ENCODE measurements around the gene AP5Z1. TPM values are rescaled to one million over a fixed set of nuclear protein-coding genes. Genes with fewer than 3 reads are reported as not detected.

The AP5Z1 gene
- total and polyA plus RNA-seq, 2 donors (not counting 1 experiment from before 2014, with no cell fraction given), result 11.1 to 32.2 TPM

DNA sequence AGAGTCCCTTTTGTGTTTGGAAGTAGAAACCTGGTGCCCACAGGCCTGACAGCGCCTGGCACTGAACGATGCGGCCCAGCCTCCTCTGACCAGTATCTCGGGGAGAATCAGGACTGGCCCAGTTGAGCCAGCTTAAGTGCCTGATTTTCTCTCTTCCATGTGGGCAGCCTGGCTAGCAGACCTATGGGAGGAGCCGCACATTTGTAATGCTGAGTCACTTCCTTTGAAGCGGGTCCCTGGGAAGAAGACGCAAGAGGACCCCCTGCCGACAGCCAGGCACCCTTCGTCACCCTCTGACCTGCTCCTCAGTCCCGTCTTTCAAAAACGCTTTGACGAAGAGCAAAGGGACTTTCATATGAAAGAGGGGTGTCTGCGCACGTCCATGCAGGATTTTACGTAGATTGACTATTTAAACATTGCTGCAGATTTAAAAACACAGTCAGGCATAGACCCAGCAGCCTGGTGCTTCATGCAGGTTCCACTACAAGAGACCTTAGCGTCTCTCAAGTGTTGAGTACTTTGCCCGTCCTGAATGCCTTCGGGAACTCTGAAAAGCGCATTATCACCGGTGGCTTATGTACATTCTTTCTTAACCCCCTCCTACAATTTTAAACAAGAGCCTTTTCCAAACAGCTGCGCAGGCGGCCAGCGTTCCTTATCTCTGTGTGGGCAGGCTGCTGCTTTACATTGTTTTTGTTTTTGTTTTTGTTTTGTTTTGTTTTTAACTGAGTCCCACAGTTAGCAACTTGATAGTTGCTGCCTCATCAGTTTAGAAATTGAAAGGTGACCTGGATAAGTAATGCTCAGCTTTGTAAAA lies 36.5 kb upstream of the AP5Z1 start:
- H3K4me3 ChIP-seq (replicated peaks in 1 of 4; ENCODE audit: control extremely low read depth in 1 of 4, insufficient read depth in 1 of 4, low read depth in 3 of 4, low read length in 4 of 4), result peak overlapping the region; percentile 3 to 15 (median 10)
- H3K9me3 ChIP-seq (ENCODE audit: control insufficient read depth, insufficient read depth, low read depth, low read length), result no peaks in the 10 kb centered on the region
- TF ChIP-seq, protein P1, sequence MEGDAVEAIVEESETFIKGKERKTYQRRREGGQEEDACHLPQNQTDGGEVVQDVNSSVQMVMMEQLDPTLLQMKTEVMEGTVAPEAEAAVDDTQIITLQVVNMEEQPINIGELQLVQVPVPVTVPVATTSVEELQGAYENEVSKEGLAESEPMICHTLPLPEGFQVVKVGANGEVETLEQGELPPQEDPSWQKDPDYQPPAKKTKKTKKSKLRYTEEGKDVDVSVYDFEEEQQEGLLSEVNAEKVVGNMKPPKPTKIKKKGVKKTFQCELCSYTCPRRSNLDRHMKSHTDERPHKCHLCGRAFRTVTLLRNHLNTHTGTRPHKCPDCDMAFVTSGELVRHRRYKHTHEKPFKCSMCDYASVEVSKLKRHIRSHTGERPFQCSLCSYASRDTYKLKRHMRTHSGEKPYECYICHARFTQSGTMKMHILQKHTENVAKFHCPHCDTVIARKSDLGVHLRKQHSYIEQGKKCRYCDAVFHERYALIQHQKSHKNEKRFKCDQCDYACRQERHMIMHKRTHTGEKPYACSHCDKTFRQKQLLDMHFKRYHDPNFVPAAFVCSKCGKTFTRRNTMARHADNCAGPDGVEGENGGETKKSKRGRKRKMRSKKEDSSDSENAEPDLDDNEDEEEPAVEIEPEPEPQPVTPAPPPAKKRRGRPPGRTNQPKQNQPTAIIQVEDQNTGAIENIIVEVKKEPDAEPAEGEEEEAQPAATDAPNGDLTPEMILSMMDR (conservative IDR thresholded peaks at IDR 0.05 in 1 of 2, IDR thresholded peaks at IDR 0.05 in 1 of 2; ENCODE audit: low read depth in 1 of 2, low read length in 2 of 2), result peak; percentile 11 to 18
- TF ChIP-seq EZH2 (IDR thresholded peaks at IDR 0.05; ENCODE audit: low read length, missing control alignments), result no peak
- peak; percentile 91 to 92 for DNase-seq (ENCODE audit: low read depth in 2 of 2)
- H3K27ac ChIP-seq (ENCODE audit: insufficient read depth, low read length), result peak overlapping the region; percentile 92
- peak overlapping the region; percentile 44 for H3K9ac ChIP-seq (ENCODE audit: insufficient read depth, low read length)
- peaks cover 13% of the 10 kb centered on the region for H3K36me3 ChIP-seq (ENCODE audit: control insufficient read depth, insufficient read depth, low read length)
- H3K4me2 ChIP-seq (ENCODE audit: extremely low read depth, insufficient read depth, low read length), result peak overlapping the region; percentile 88
- H3K4me1 ChIP-seq (ENCODE audit: control insufficient read depth, extremely low read depth, insufficient read depth, low read length), result peaks cover 11% of the 10 kb centered on the region
- no peaks in the 10 kb centered on the region for H3K27me3 ChIP-seq (ENCODE audit: control insufficient read depth, insufficient read depth, low read length)
- peaks cover 36% of the 10 kb centered on the region for H3K79me2 ChIP-seq (ENCODE audit: control insufficient read depth, insufficient read depth, low read length)
- H4K20me1 ChIP-seq (ENCODE audit: control insufficient read depth, extremely low read depth, insufficient read depth, low read length), result no peaks in the 10 kb centered on the region
- no peak overlapping the region for H2AFZ ChIP-seq (ENCODE audit: low read length)

DNA sequence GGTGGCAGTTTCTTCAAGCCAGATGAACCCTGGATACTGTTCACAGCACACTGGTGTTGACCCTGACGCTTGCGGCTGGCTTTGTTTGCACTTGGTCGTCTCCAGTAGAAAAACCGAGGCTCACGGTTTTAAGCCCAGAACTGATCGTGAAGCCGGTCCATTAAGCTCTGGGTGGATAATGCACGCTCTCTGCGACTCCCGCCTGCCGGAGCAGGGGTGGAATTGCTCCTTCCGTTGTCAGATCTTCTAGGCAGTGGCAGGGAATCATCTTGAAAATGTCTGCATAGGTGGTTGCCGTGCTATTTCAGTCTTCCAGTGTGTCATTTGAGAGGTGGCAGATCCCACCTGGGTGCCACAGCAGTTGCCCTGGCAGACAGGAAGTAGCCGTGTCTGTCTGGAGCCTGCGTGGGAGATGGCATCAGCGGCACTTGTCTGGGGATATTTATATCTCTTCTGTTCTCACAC lies 35.9 kb upstream of the AP5Z1 start:
- H3K9ac ChIP-seq (ENCODE audit: insufficient read depth, low read length), result peak overlapping the region; percentile 0
- H3K9me3 ChIP-seq (ENCODE audit: control insufficient read depth, insufficient read depth, low read depth, low read length), result no peaks in the 10 kb centered on the region
- peak; percentile 54 to 62 for DNase-seq (ENCODE audit: low read depth in 2 of 2)
- H3K27me3 ChIP-seq (ENCODE audit: control insufficient read depth, insufficient read depth, low read length), result no peaks in the 10 kb centered on the region
- H3K4me2 ChIP-seq (ENCODE audit: extremely low read depth, insufficient read depth, low read length), result peak overlapping the region; percentile 88
- H3K36me3 ChIP-seq (ENCODE audit: control insufficient read depth, insufficient read depth, low read length), result peaks cover 13% of the 10 kb centered on the region
- peak overlapping the region in 2 of 4 experiments; percentile 3 to 15 for H3K4me3 ChIP-seq (replicated peaks in 1 of 4; ENCODE audit: control extremely low read depth in 1 of 4, insufficient read depth in 1 of 4, low read depth in 3 of 4, low read length in 4 of 4)
- no peak for TF ChIP-seq EZH2 (IDR thresholded peaks at IDR 0.05; ENCODE audit: low read length, missing control alignments)
- TF ChIP-seq, protein P1 (conservative IDR thresholded peaks at IDR 0.05 in 1 of 2, IDR thresholded peaks at IDR 0.05 in 1 of 2; ENCODE audit: low read depth in 1 of 2, low read length in 2 of 2), result peak; percentile 42 to 54
- no peak overlapping the region for H2AFZ ChIP-seq (ENCODE audit: low read length)
- peaks cover 36% of the 10 kb centered on the region for H3K79me2 ChIP-seq (ENCODE audit: control insufficient read depth, insufficient read depth, low read length)
- peaks cover 14% of the 10 kb centered on the region for H3K4me1 ChIP-seq (ENCODE audit: control insufficient read depth, extremely low read depth, insufficient read depth, low read length)
- H3K27ac ChIP-seq (ENCODE audit: insufficient read depth, low read length), result peak overlapping the region; percentile 92
- H4K20me1 ChIP-seq (ENCODE audit: control insufficient read depth, extremely low read depth, insufficient read depth, low read length), result no peaks in the 10 kb centered on the region

DNA sequence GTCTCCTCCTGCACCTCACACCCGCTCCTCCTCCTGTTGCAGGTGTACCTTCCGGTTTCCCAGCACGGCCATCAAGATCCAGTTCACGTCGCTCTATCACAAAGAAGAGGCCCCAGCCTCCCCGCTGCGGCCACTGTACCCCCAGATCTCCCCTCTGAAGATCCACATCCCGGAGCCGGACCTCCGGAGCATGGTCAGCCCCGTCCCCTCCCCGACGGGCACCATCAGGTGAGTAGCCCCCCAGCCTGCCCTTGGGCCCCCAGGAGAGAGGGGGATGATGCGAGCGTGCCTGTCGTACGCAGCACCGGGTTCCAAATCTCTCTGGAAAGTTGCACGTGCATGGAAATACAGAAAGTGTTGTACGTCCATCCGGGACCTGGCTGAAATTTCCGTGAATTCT lies 34.6 kb upstream of the AP5Z1 start:
- H3K27me3 ChIP-seq (ENCODE audit: control insufficient read depth, insufficient read depth, low read length), result no peaks in the 10 kb centered on the region
- no peak overlapping the region for H3K9ac ChIP-seq (ENCODE audit: insufficient read depth, low read length)
- no peak overlapping the region for H2AFZ ChIP-seq (ENCODE audit: low read length)
- TF ChIP-seq, protein P1 (conservative IDR thresholded peaks at IDR 0.05 in 1 of 2, IDR thresholded peaks at IDR 0.05 in 1 of 2; ENCODE audit: low read depth in 1 of 2, low read length in 2 of 2), result no peak
- no peak for TF ChIP-seq EZH2 (IDR thresholded peaks at IDR 0.05; ENCODE audit: low read length, missing control alignments)
- no peak for DNase-seq (ENCODE audit: low read depth in 2 of 2)
- no peak overlapping the region for H3K27ac ChIP-seq (ENCODE audit: insufficient read depth, low read length)
- no peak overlapping the region for H3K4me3 ChIP-seq (replicated peaks in 1 of 4; ENCODE audit: control extremely low read depth in 1 of 4, insufficient read depth in 1 of 4, low read depth in 3 of 4, low read length in 4 of 4)
- H3K79me2 ChIP-seq (ENCODE audit: control insufficient read depth, insufficient read depth, low read length), result peaks cover 27% of the 10 kb centered on the region
- no peaks in the 10 kb centered on the region for H3K9me3 ChIP-seq (ENCODE audit: control insufficient read depth, insufficient read depth, low read depth, low read length)
- H3K4me1 ChIP-seq (ENCODE audit: control insufficient read depth, extremely low read depth, insufficient read depth, low read length), result peaks cover 19% of the 10 kb centered on the region
- H3K36me3 ChIP-seq (ENCODE audit: control insufficient read depth, insufficient read depth, low read length), result peaks cover 13% of the 10 kb centered on the region
- H4K20me1 ChIP-seq (ENCODE audit: control insufficient read depth, extremely low read depth, insufficient read depth, low read length), result no peaks in the 10 kb centered on the region
- no peak overlapping the region for H3K4me2 ChIP-seq (ENCODE audit: extremely low read depth, insufficient read depth, low read length)
